ENCODE measurements around the gene HUNK.

The HUNK gene

DNA sequence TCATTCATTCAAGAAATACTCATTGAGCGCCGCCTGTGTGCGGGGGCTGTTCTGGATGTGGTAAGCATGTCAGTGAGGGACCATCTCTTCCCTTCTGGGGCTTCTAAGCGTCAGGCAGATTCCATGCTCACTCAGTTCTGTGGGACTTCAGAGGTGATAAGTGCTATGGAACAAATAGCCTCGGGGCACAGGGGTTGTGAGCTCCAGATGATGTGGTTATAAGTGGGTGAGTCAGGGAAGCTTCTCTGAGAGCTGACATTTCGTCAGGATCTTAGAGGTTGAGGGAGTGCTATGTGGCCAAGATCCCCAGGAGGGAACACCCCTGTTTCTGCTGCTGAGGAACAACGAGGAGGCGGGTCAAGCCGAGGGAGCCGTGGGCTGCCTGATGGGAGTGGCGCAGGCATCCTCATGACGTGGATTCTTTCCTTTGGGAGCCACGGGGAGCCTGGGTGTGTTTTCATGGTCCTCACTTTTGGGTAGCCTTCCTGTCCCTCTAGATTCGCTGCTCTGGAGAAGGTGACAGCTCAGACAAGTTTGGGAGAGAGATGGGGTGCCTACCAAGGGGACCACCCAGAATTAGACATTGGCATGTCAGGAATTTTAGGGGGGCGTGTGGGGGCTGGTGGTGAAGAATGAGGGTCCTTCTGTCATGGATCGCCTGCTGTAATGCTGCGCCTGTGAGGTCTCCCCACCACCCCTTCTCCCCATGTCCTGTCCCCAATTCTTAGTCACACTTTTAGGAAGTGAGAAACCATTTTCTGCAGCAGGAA lies 38.5 kb downstream of the HUNK start:
- POLR2A ChIA-PET (ENCODE audit: low non-redundant PET): no interaction called here

DNA sequence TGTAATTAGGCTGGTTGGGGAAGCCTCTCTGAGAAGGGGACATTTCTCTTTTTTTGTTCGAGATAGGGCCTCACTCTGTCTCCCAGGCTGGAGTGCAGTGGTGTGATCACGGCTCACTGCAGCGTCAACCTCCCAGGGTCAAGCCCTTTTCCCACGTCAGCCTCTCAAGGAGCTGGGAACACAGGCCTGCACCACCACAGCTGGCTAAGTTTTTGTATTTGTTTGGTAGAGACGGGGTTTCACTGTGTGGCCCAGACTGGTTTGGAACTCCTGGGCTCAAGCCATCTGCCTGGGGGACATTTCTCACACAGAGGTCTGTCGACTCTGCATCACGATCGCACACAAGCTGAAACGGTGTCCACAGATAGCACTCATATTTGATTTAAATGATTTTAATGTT lies 39.7 kb downstream of the HUNK start:
- POLR2A ChIA-PET (ENCODE audit: low non-redundant PET): no interaction called here
- CTCF ChIA-PET: interaction anchor here (0.6 kb wide), 1 partner anchor 94 kb away, joined by 3 read pairs; no protein-coding TSS in a partner anchor
- no peak for DNase-seq (ENCODE audit: low spot score)
- H3K27ac ChIP-seq: no peak overlapping the region
- TF ChIP-seq CTCF (conservative IDR thresholded peaks at IDR 0.05; ENCODE audit: low read depth): no peak

More for the DNA sequence above, 38.5 kb downstream of the HUNK start:
- CTCF ChIA-PET: no interaction called here
- peak; percentile 38 for DNase-seq (ENCODE audit: low spot score)
- TF ChIP-seq CTCF (conservative IDR thresholded peaks at IDR 0.05; ENCODE audit: low read depth): no peak
- no peak overlapping the region for H3K27ac ChIP-seq

GRCh38 chr21:31913182-31913608 lies 40.4 kb downstream of the HUNK start:
- POLR2A ChIA-PET (ENCODE audit: low non-redundant PET): no interaction called here
- TF ChIP-seq CTCF (conservative IDR thresholded peaks at IDR 0.05; ENCODE audit: low read depth): no peak
- DNase-seq (ENCODE audit: low spot score): no peak
- no peak overlapping the region for H3K27ac ChIP-seq
- CTCF ChIA-PET: no interaction called here

DNA sequence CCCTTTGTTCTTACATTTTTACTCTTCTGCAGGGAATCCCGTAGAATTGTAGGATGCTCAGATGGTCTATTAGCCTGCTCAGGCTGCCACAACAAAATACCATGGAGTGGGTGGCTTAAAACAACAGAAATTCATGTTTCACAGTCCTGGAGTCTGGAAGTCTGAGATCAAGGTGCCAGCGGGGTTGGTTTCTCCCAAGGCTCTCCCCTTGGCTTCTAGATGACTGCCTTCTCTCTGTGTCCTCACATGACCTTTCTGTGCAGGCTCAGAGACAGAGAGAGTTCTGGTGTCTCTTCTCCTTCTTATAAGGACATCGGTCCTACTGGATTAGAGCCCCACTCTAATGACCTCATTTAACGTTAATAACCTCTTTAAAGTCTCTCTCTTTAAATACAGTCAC lies 41.7 kb downstream of the HUNK start:
- no peak for DNase-seq (ENCODE audit: low spot score)
- TF ChIP-seq CTCF (conservative IDR thresholded peaks at IDR 0.05; ENCODE audit: low read depth): no peak
- POLR2A ChIA-PET (ENCODE audit: low non-redundant PET): no interaction called here
- H3K27ac ChIP-seq: no peak overlapping the region
- CTCF ChIA-PET: no interaction called here

- POLR2A ChIA-PET (ENCODE audit: low non-redundant PET): no interaction called here
- no peak for TF ChIP-seq CTCF (conservative IDR thresholded peaks at IDR 0.05; ENCODE audit: low read depth)
- no peak overlapping the region for H3K27ac ChIP-seq
- CTCF ChIA-PET: no interaction called here
- no peak for DNase-seq (ENCODE audit: low spot score)
These were observed 42.7 kb downstream of the HUNK start for GRCh38 chr21:31915566-31915965.

- H3K27ac ChIP-seq: no peak overlapping the region
- DNase-seq (ENCODE audit: low spot score): no peak
- POLR2A ChIA-PET (ENCODE audit: low non-redundant PET): no interaction called here
- CTCF ChIA-PET: no interaction called here
- no peak for TF ChIP-seq CTCF (conservative IDR thresholded peaks at IDR 0.05; ENCODE audit: low read depth)
These were observed 44.3 kb downstream of the HUNK start for GRCh38 chr21:31917108-31917507.

All from RWPE1 (cell line).